HEK293 (cell line): ENCODE results near the gene UBE2G1.

Experiments
- CTCF ChIA-PET: fragments of 350-600 bp; formaldehyde crosslinking; extraction: SDS; loops from one replicate; lab custom pipeline; 2021; ENCODE audit warnings: antibody characterized with exemption; lab: Yijun Ruan, JAX
- POLR2A ChIA-PET: fragments of 300-600 bp; formaldehyde crosslinking; extraction: SDS; loops from one replicate; lab custom pipeline; 2020; ENCODE audit warnings: antibody characterized with exemption, inconsistent platforms; lab: Yijun Ruan, JAX
- H3K27ac ChIP-seq: fragments of 200-500 bp; sonication (Bioruptor generic); 2 replicates; pipeline ENCODE4 v1.5.1; 2014; ENCODE audit warnings: low read depth, low read length, control low read depth, inconsistent platforms; ENCODE audit errors: extremely low read depth
- H3K36me3 ChIP-seq, 2 experiments: fragments of 200-500 bp in 1 of 2; sonication (Bioruptor generic) in 1 of 2; 1 replicate in 1 of 2; 2 replicates in 1 of 2; pipeline ENCODE4 v1.5.1; 2014 to 2017; ENCODE audit warnings: inconsistent platforms in 2 of 2, low read length in 2 of 2; ENCODE audit not compliant: control insufficient read depth in 2 of 2, insufficient read depth in 1 of 2
- H3K4me1 ChIP-seq: fragments of 200-500 bp; sonication (Bioruptor generic); 2 replicates; pipeline ENCODE4 v1.5.1; 2014; ENCODE audit warnings: mild to moderate bottlenecking, low read length, inconsistent platforms; ENCODE audit not compliant: control insufficient read depth, insufficient read depth
- H3K4me3 ChIP-seq: 2 replicates; pipeline ENCODE4 v1.5.1; 2011; ENCODE audit warnings: low read depth, mild to moderate bottlenecking, control low read depth, low read length, moderate library complexity
- H3K9me3 ChIP-seq: fragments of 200-500 bp; sonication (Bioruptor generic); 2 replicates; pipeline ENCODE4 v1.5.1; 2014; ENCODE audit warnings: low read depth, low read length, inconsistent platforms; ENCODE audit not compliant: control insufficient read depth, insufficient read depth
- EGR2 ChIP-seq: fragments of 450-650 bp; formaldehyde crosslinking; IDR thresholded peaks from 2 replicates; pipeline ENCODE4 v1.5.1; 2016; ENCODE audit warnings: low read depth, missing biosample characterization, missing genetic modification characterization
- KLF16 ChIP-seq: fragments of 450-650 bp; formaldehyde crosslinking; IDR thresholded peaks from 2 replicates; pipeline ENCODE4 v1.5.1; 2017; ENCODE audit warnings: missing biosample characterization, missing genetic modification characterization
- MEIS1 ChIP-seq: sonication (generic); formaldehyde crosslinking; IDR thresholded peaks from 2 replicates; pipeline ENCODE4 v1.8.1; 2022; ENCODE audit warnings: missing genetic modification reagents, mild to moderate bottlenecking, borderline replicate concordance
- PATZ1 ChIP-seq: fragments of 450-650 bp; formaldehyde crosslinking; IDR thresholded peaks from 2 replicates; pipeline ENCODE4 v1.5.1; 2016; ENCODE audit warnings: missing biosample characterization, missing genetic modification characterization
- RBAK ChIP-seq: fragments of 450-650 bp; formaldehyde crosslinking; IDR thresholded peaks from 2 replicates; pipeline ENCODE4 v1.5.1; 2016; ENCODE audit warnings: missing biosample characterization, missing genetic modification characterization
- SETDB1 ChIP-seq: IDR thresholded peaks from one replicate; pipeline ENCODE4 v1.6.1; 2017; ENCODE audit warnings: mild to moderate bottlenecking, low read length, moderate library complexity, mixed read lengths; ENCODE audit not compliant: insufficient read length
- WT1 ChIP-seq: fragments of 450-650 bp; formaldehyde crosslinking; IDR thresholded peaks from 2 replicates; pipeline ENCODE4 v1.5.1; 2016; ENCODE audit warnings: missing biosample characterization, missing genetic modification characterization
- ZBTB17 ChIP-seq: fragments of 450-650 bp; formaldehyde crosslinking; IDR thresholded peaks from 2 replicates; pipeline ENCODE4 v1.5.1; 2016; ENCODE audit warnings: missing biosample characterization, missing genetic modification characterization
- ZBTB20 ChIP-seq: fragments of 450-650 bp; formaldehyde crosslinking; IDR thresholded peaks from 2 replicates; pipeline ENCODE4 v1.5.1; 2016; ENCODE audit warnings: missing biosample characterization, missing genetic modification characterization
- ZBTB6 ChIP-seq: fragments of 450-650 bp; formaldehyde crosslinking; IDR thresholded peaks from 2 replicates; pipeline ENCODE4 v1.5.1; 2017; ENCODE audit warnings: missing biosample characterization, missing genetic modification characterization
- ZNF10 ChIP-seq: fragments of 450-650 bp; formaldehyde crosslinking; IDR thresholded peaks from 2 replicates; pipeline ENCODE4 v1.5.1; 2017; ENCODE audit warnings: missing biosample characterization, missing genetic modification characterization
- ZNF140 ChIP-seq: fragments of 450-650 bp; formaldehyde crosslinking; IDR thresholded peaks from 2 replicates; pipeline ENCODE4 v1.5.1; 2016; ENCODE audit warnings: missing biosample characterization, missing genetic modification characterization
- ZNF146 ChIP-seq: fragments of 450-650 bp; formaldehyde crosslinking; IDR thresholded peaks from 2 replicates; pipeline ENCODE4 v1.5.1; 2016; ENCODE audit warnings: missing biosample characterization, missing genetic modification characterization
- ZNF155 ChIP-seq: fragments of 450-650 bp; formaldehyde crosslinking; IDR thresholded peaks from 2 replicates; pipeline ENCODE4 v1.5.1; 2016; ENCODE audit warnings: missing biosample characterization, missing genetic modification characterization
- ZNF16 ChIP-seq: fragments of 450-650 bp; formaldehyde crosslinking; IDR thresholded peaks from 2 replicates; pipeline ENCODE4 v1.5.1; 2016; ENCODE audit warnings: low read depth, missing biosample characterization, missing genetic modification characterization
- ZNF174 ChIP-seq: fragments of 450-650 bp; formaldehyde crosslinking; IDR thresholded peaks from 2 replicates; pipeline ENCODE4 v1.5.0; 2017; ENCODE audit warnings: missing biosample characterization, mild to moderate bottlenecking, missing genetic modification characterization
- ZNF2 ChIP-seq: fragments of 450-650 bp; formaldehyde crosslinking; IDR thresholded peaks from 2 replicates; pipeline ENCODE4 v1.5.1; 2016; ENCODE audit warnings: missing biosample characterization, missing genetic modification characterization
- ZNF24 ChIP-seq: fragments of 450-650 bp; formaldehyde crosslinking; IDR thresholded peaks from 2 replicates; pipeline ENCODE4 v1.5.1; 2016; ENCODE audit warnings: missing biosample characterization, missing genetic modification characterization
- ZNF280C ChIP-seq: fragments of 450-650 bp; formaldehyde crosslinking; IDR thresholded peaks from 2 replicates; pipeline ENCODE4 v1.5.1; 2016; ENCODE audit warnings: missing biosample characterization, missing genetic modification characterization
- ZNF292 ChIP-seq: fragments of 450-650 bp; formaldehyde crosslinking; IDR thresholded peaks from 2 replicates; pipeline ENCODE4 v1.5.1; 2016; ENCODE audit warnings: low read depth, missing biosample characterization, missing genetic modification characterization, borderline replicate concordance
- ZNF324 ChIP-seq: fragments of 450-650 bp; formaldehyde crosslinking; IDR thresholded peaks from 2 replicates; pipeline ENCODE4 v1.5.1; 2016; ENCODE audit warnings: missing biosample characterization, missing genetic modification characterization
- ZNF596 ChIP-seq: fragments of 450-650 bp; IDR thresholded peaks from 2 replicates; pipeline ENCODE4 v1.5.0; 2018; ENCODE audit warnings: missing biosample characterization, mild to moderate bottlenecking, missing genetic modification characterization, moderate library complexity
- ZNF776 ChIP-seq: fragments of 450-650 bp; formaldehyde crosslinking; IDR thresholded peaks from 2 replicates; pipeline ENCODE4 v1.5.0; 2017; ENCODE audit warnings: missing biosample characterization, missing genetic modification characterization, borderline replicate concordance
- TF ChIP-seq, protein P1 (sequence below): fragments of 450-650 bp; formaldehyde crosslinking; IDR thresholded peaks from 2 replicates; pipeline ENCODE4 v1.5.1; 2016; ENCODE audit warnings: missing biosample characterization, missing genetic modification characterization
- TF ChIP-seq, protein P2 (sequence below): fragments of 450-650 bp; formaldehyde crosslinking; IDR thresholded peaks from 2 replicates; pipeline ENCODE4; 2016; ENCODE audit warnings: missing biosample characterization, missing genetic modification characterization

UBE2G1 gene

DNA sequence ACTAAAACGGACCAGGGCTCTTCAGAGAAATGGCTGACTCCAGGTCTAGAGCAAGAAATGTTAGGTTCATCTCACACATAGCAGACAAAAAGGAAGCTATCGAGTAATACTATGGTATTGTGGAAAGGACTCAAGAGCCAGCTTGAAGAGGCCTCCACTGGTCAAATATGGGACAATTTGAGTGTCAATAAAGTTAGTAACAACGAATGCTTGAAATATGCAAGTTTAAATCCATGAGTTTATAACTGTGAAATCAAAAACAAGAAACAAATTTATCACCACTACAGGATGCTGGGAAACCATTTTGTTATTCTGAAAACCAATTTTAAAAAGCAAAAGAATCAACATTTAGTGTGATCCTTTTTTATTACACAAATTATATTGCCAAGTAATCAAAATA is 52.3 kb downstream of the UBE2G1 start:
- ChIA-PET CTCF (interaction anchor here (1.4 kb wide), 1 partner anchor 10 kb away, joined by 5 read pairs; no protein-coding TSS in a partner anchor), POLR2A (no interaction called here)
- H3K4me1 ChIP-seq, result peaks cover 37% of the 10 kb centered on the region

DNA sequence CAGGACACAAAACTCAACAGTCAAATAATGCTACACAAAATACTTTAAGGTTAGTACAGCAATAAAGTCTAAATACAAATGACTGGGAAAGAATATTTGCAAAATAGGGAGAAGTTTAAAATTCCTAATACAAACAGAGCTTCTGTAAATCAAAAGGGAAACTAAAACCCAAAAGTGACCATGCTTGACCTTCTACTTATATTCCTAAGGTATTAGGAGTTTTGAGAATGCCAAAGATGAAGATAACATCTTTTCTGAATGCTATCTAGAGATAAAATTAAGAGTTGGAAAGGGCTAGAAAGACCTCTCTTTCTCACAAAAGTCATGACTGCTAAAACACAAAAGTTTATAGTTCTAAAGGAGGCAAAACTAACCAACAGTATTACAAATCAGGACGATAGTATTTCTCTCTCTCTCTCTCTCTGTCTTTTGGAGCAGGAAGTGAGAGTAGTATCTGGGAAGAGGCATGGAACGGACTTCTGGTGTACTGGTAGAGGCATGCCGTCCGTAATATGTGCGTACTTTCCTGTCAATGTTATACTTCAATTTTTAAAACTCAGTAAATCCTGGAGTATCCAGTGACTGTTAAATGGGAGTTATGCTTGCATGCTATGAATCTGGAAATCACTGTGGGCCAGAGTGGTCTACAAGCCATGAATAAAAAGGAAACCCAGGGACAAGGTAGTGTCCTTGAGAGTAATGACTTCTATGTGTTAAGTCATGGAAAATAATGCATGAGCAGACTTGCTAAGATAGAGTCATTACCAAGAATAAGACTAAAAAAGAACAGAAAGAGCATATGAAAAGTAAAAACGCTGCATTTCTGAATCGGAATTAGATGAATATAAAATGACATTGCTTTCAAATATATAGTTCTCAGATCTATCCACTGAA is 53.0 kb downstream of the UBE2G1 start:
- peaks cover 32% of the 10 kb centered on the region for H3K4me1 ChIP-seq
- TF ChIP-seq ZNF140 (no peak), ZNF155 (tag by site-specific recombination) (no peak), ZNF146 (tag by site-specific recombination) (no peak), ZNF2 (tag by site-specific recombination) (no peak), ZBTB17 (tag by site-specific recombination) (no peak), ZNF16 (tag by site-specific recombination) (no peak), ZBTB6 (tag by site-specific recombination) (no peak), RBAK (tag by site-specific recombination) (no peak), ZNF776 (tag by site-specific recombination) (no peak), ZNF280C (tag by site-specific recombination) (no peak), WT1 (no peak), ZNF292 (tag by site-specific recombination) (no peak), KLF16 (no peak), ZNF174 (tag by site-specific recombination) (no peak), ZNF596 (tag by site-specific recombination) (no peak), SETDB1 (no peak), MEIS1 (CRISPR knock-in tag) (no peak)
- TF ChIP-seq, protein P1, sequence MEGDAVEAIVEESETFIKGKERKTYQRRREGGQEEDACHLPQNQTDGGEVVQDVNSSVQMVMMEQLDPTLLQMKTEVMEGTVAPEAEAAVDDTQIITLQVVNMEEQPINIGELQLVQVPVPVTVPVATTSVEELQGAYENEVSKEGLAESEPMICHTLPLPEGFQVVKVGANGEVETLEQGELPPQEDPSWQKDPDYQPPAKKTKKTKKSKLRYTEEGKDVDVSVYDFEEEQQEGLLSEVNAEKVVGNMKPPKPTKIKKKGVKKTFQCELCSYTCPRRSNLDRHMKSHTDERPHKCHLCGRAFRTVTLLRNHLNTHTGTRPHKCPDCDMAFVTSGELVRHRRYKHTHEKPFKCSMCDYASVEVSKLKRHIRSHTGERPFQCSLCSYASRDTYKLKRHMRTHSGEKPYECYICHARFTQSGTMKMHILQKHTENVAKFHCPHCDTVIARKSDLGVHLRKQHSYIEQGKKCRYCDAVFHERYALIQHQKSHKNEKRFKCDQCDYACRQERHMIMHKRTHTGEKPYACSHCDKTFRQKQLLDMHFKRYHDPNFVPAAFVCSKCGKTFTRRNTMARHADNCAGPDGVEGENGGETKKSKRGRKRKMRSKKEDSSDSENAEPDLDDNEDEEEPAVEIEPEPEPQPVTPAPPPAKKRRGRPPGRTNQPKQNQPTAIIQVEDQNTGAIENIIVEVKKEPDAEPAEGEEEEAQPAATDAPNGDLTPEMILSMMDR (tag by site-specific recombination), result no peak

More for the DNA sequence above, 52.3 kb downstream of the UBE2G1 start:
- no peak for TF ChIP-seq ZNF324
- TF ChIP-seq ZBTB20 (tag by site-specific recombination), result no peak
- no peak for TF ChIP-seq ZNF10 (tag by site-specific recombination)
- TF ChIP-seq PATZ1 (tag by site-specific recombination), result no peak
- no peak for TF ChIP-seq ZNF24 (tag by site-specific recombination)
- TF ChIP-seq, protein P2, sequence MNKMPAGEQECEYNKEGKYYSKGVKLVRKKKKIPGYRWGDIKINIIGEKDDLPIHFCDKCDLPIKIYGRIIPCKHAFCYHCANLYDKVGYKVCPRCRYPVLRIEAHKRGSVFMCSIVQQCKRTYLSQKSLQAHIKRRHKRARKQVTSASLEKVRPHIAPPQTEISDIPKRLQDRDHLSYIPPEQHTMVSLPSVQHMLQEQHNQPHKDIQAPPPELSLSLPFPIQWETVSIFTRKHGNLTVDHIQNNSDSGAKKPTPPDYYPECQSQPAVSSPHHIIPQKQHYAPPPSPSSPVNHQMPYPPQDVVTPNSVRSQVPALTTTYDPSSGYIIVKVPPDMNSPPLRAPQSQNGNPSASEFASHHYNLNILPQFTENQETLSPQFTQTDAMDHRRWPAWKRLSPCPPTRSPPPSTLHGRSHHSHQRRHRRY (tag by site-specific recombination), result no peak
- TF ChIP-seq EGR2 (tag by site-specific recombination), result no peak
- TF ChIP-seq, all 188 proteins: peak for 0
- no peaks in the 10 kb centered on the region for H3K9me3 ChIP-seq
- no peak overlapping the region for H3K27ac ChIP-seq
- no peak overlapping the region for H3K4me3 ChIP-seq
- no peaks in the 10 kb centered on the region for H3K36me3 ChIP-seq

More for the DNA sequence above, 53.0 kb downstream of the UBE2G1 start:
- no peak overlapping the region for H3K27ac ChIP-seq
- no peaks in the 10 kb centered on the region for H3K9me3 ChIP-seq
- no peaks in the 10 kb centered on the region; a peak in 1 of 3 replicates for H3K36me3 ChIP-seq
- H3K4me3 ChIP-seq, result no peak overlapping the region
- CTCF ChIA-PET, result interaction anchor here (1.0 kb wide), 1 partner anchor 9 kb away, joined by 3 read pairs; no protein-coding TSS in a partner anchor
- POLR2A ChIA-PET, result no interaction called here
